ENCODE data around the gene NR2C2. TPM values are rescaled to one million over a fixed set of nuclear protein-coding genes. Genes with fewer than 3 reads are reported as not detected.

NR2C2 gene
- total RNA-seq, 1 experiment from 2014 or later: 38.5 TPM

DNA sequence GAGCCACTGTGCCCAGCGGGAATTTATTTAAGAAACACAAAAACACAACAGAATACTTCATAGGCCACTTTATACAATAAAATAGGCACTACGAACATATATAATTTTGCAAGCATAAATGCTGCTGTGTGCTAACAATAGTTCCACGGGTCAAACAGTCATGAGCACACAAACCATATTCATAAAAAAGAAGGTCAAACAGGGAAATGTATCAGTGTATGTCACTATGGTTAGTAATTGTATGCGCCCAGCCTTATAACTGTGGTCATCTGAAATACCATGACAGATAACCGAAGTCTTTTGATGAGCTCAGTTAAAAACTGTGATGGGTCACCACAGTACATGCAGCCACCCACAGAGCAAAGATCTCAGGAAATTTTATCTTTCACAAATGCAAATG, 38.1 kb upstream of the NR2C2 start:
- Histone ChIP-seq H3T11ph (ENCODE audit: low read length) (no peak overlapping the region), H3K4ac (ENCODE audit: low read depth, low read length) (no peak overlapping the region), H2AK5ac (ENCODE audit: insufficient read length, low read length) (no peak overlapping the region), H2BK5ac (ENCODE audit: insufficient read length, low read length) (no peak overlapping the region), H3K4me1 (ENCODE audit: insufficient read depth, low read length) (no peaks in the 10 kb centered on the region), H3K23ac (ENCODE audit: insufficient read length, low read depth, low read length) (no peak overlapping the region), H3K27me3 (ENCODE audit: insufficient read depth, low read length) (no peaks in the 10 kb centered on the region), H4K8ac (replicated peaks; ENCODE audit: insufficient read length, low read depth, low read length) (no peak overlapping the region), H2BK12ac (ENCODE audit: insufficient read length, low read depth, low read length) (no peak overlapping the region), H3K79me2 (ENCODE audit: insufficient read depth, low read length) (no peaks in the 10 kb centered on the region), H2BK120ac (ENCODE audit: low read depth, low read length, poor library complexity, severe bottlenecking) (no peak overlapping the region), H3K56ac (ENCODE audit: insufficient read length, low read depth, low read length) (no peak overlapping the region), H3K9me3 (ENCODE audit: control insufficient read depth, low read depth, low read length) (no peaks in the 10 kb centered on the region), H3K18ac (ENCODE audit: insufficient read length, low read depth, low read length) (no peak overlapping the region), H3K14ac (ENCODE audit: insufficient read depth, low read length) (no peak overlapping the region), H4K5ac (ENCODE audit: insufficient read length, low read depth, low read length) (no peak overlapping the region), H3K4me2 (ENCODE audit: insufficient read depth, insufficient read length, low read length) (no peak overlapping the region), H2BK15ac (ENCODE audit: low read depth, low read length) (no peak overlapping the region), H3K27ac (ENCODE audit: insufficient read length, low read depth, low read length) (no peak overlapping the region), H4K91ac (ENCODE audit: insufficient read length, low read depth, low read length) (no peak overlapping the region), H3K23me2 (ENCODE audit: insufficient read length, low read depth, low read length, poor library complexity, severe bottlenecking) (no peaks in the 10 kb centered on the region), H2AFZ (ENCODE audit: low read length) (no peak overlapping the region), H3K9ac (ENCODE audit: extremely low read depth, insufficient read length, low read length) (no peak overlapping the region), H4K20me1 (ENCODE audit: control insufficient read depth, insufficient read depth, insufficient read length) (no peaks in the 10 kb centered on the region), H2BK20ac (ENCODE audit: low read depth, low read length, poor library complexity, severe bottlenecking) (no peak overlapping the region), H3K79me1 (ENCODE audit: insufficient read depth, low read depth, low read length, poor library complexity, severe bottlenecking) (no peaks in the 10 kb centered on the region)
- Mint-ChIP-seq H3K36me3 (ENCODE audit: insufficient read depth in 1 of 3, low read depth in 3 of 3) (peaks cover 7 to 14% (median 12%) of the 10 kb centered on the region in 3 experiments; a peak in 6 of 7 replicates), H3K4me1 (peaks cover 6 to 10% of the 10 kb centered on the region in 2 experiments), H3K9me3 (peaks cover 9 to 10% of the 10 kb centered on the region in 2 experiments), H3K27me3 (ENCODE audit: low read depth) (no peaks in the 10 kb centered on the region), H3K27ac (no peak overlapping the region), H3K4me3 (no peak overlapping the region)
- TF ChIP-seq, protein P1, sequence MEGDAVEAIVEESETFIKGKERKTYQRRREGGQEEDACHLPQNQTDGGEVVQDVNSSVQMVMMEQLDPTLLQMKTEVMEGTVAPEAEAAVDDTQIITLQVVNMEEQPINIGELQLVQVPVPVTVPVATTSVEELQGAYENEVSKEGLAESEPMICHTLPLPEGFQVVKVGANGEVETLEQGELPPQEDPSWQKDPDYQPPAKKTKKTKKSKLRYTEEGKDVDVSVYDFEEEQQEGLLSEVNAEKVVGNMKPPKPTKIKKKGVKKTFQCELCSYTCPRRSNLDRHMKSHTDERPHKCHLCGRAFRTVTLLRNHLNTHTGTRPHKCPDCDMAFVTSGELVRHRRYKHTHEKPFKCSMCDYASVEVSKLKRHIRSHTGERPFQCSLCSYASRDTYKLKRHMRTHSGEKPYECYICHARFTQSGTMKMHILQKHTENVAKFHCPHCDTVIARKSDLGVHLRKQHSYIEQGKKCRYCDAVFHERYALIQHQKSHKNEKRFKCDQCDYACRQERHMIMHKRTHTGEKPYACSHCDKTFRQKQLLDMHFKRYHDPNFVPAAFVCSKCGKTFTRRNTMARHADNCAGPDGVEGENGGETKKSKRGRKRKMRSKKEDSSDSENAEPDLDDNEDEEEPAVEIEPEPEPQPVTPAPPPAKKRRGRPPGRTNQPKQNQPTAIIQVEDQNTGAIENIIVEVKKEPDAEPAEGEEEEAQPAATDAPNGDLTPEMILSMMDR (conservative IDR thresholded peaks at IDR 0.05): no peak
- no peak for DNase-seq
- no CpG with 5 or more reads among the region's 5 CpGs for WGBS (ENCODE audit: extremely low coverage, insufficient read length, low lambda C conversion rate)

Data from H9 (cell line).